ENCODE results near the gene NHSL1. TPM values are rescaled to one million over a fixed set of nuclear protein-coding genes. Genes with fewer than 3 reads are reported as not detected.

Gene NHSL1
- total and polyA plus RNA-seq, 7 experiments from 2014 or later, result 0.05 to 1.2 (median 0.47) TPM; not detected in 1

GRCh38 chr6:138473144-138473543, 26.1 kb downstream of the NHSL1 start:
- no peaks in the 10 kb centered on the region for H3K36me3 Mint-ChIP-seq
- no peak for DNase-seq
- Histone ChIP-seq H3K36me3 (ENCODE audit: control insufficient read depth in 2 of 3, insufficient read depth in 3 of 3, low read length in 3 of 3) (no peaks in the 10 kb centered on the region), H3K4me1 (ENCODE audit: control insufficient read depth in 2 of 2, insufficient read depth in 2 of 2, low read length in 2 of 2) (no peaks in the 10 kb centered on the region), H3K27ac (ENCODE audit: low read depth, low read length) (no peak overlapping the region), H3K4me3 (ENCODE audit: low read length) (no peak overlapping the region), H3K27me3 (ENCODE audit: control insufficient read depth in 2 of 2, insufficient read depth in 2 of 2, low read length in 2 of 2) (no peaks in the 10 kb centered on the region), H3K9me3 (ENCODE audit: control insufficient read depth in 2 of 3, low read length in 3 of 3) (no peaks in the 10 kb centered on the region)
- intact Hi-C loops (cut with micrococcal nuclease), result no loop called here
- H3K4me1 Mint-ChIP-seq, result no peaks in the 10 kb centered on the region
- H3K9me3 Mint-ChIP-seq, result no peaks in the 10 kb centered on the region
- peaks cover 0 to 7% (median 0%) of the 10 kb centered on the region in 5 donors for H3K27me3 Mint-ChIP-seq
- ChIA-PET CTCF (no interaction called here), POLR2A (no interaction called here)
- no peak overlapping the region for H3K4me3 Mint-ChIP-seq
- no peak overlapping the region for H3K27ac Mint-ChIP-seq
- ATAC-seq, result no peak

- DNase-seq, result no peak
- ChIA-PET CTCF (interaction anchor here (0.6 kb wide), 1 partner anchor 41 kb away, joined by 3 read pairs; no protein-coding TSS in a partner anchor), POLR2A (interaction anchor here (0.6 to 0.7 kb wide), 2 partner anchors 11 to 19 kb away, joined by 3 to 4 read pairs; no protein-coding TSS in a partner anchor)
Observed at GRCh38 chr6:138468320-138469015, 30.8 kb downstream of the NHSL1 start.

GRCh38 chr6:138467901-138468300, 31.4 kb downstream of the NHSL1 start:
- Histone ChIP-seq H3K4me1 (ENCODE audit: control insufficient read depth in 2 of 2, insufficient read depth in 2 of 2, low read length in 2 of 2) (no peaks in the 10 kb centered on the region), H3K9me3 (ENCODE audit: control insufficient read depth in 2 of 3, low read length in 3 of 3) (no peaks in the 10 kb centered on the region), H3K27me3 (ENCODE audit: control insufficient read depth in 2 of 2, insufficient read depth in 2 of 2, low read length in 2 of 2) (no peaks in the 10 kb centered on the region), H3K4me3 (ENCODE audit: low read length) (no peak overlapping the region), H3K27ac (ENCODE audit: low read depth, low read length) (no peak overlapping the region), H3K36me3 (ENCODE audit: control insufficient read depth in 2 of 3, insufficient read depth in 3 of 3, low read length in 3 of 3) (no peaks in the 10 kb centered on the region)
- H3K36me3 Mint-ChIP-seq, result peaks cover 0 to 3% (median 0%) of the 10 kb centered on the region in 5 donors
- peaks cover 0 to 4% (median 0%) of the 10 kb centered on the region in 7 donors for H3K4me1 Mint-ChIP-seq
- POLR2A ChIA-PET, result interaction anchor here (0.7 to 1.2 kb wide), 2 partner anchors 12 to 18 kb away, joined by 3 to 4 read pairs; no protein-coding TSS in a partner anchor
- no peak overlapping the region for H3K27ac Mint-ChIP-seq
- DNase-seq (no peak), ATAC-seq (no peak)
- intact Hi-C loops (cut with micrococcal nuclease), result no loop called here
- no peak overlapping the region for H3K4me3 Mint-ChIP-seq
- H3K27me3 Mint-ChIP-seq, result peaks cover 0 to 7% (median 0%) of the 10 kb centered on the region in 5 donors
- CTCF ChIA-PET, result no interaction called here
- H3K9me3 Mint-ChIP-seq, result no peaks in the 10 kb centered on the region

More at GRCh38 chr6:138468320-138469015, 30.8 kb downstream of the NHSL1 start:
- no peak overlapping the region for H3K27ac ChIP-seq (ENCODE audit: low read depth, low read length)
- Mint-ChIP-seq H3K27ac (no peak overlapping the region), H3K27me3 (peaks cover 0 to 7% (median 0%) of the 10 kb centered on the region in 5 donors), H3K4me3 (no peak overlapping the region), H3K9me3 (no peaks in the 10 kb centered on the region), H3K36me3 (no peaks in the 10 kb centered on the region), H3K4me1 (peaks cover 0 to 4% (median 0%) of the 10 kb centered on the region in 7 donors)
- H3K36me3 ChIP-seq (ENCODE audit: control insufficient read depth in 2 of 3, insufficient read depth in 3 of 3, low read length in 3 of 3), result no peaks in the 10 kb centered on the region
- H3K27me3 ChIP-seq (ENCODE audit: control insufficient read depth in 2 of 2, insufficient read depth in 2 of 2, low read length in 2 of 2), result no peaks in the 10 kb centered on the region
- H3K4me3 ChIP-seq (ENCODE audit: low read length), result no peak overlapping the region
- no peaks in the 10 kb centered on the region for H3K9me3 ChIP-seq (ENCODE audit: control insufficient read depth in 2 of 3, low read length in 3 of 3)
- ATAC-seq, result no peak
- no peaks in the 10 kb centered on the region for H3K4me1 ChIP-seq (ENCODE audit: control insufficient read depth in 2 of 2, insufficient read depth in 2 of 2, low read length in 2 of 2)
- intact Hi-C loops (cut with micrococcal nuclease), result no loop called here

- DNase-seq, result no peak
- Histone ChIP-seq H3K4me3 (ENCODE audit: low read length) (no peak overlapping the region), H3K36me3 (ENCODE audit: control insufficient read depth in 2 of 3, insufficient read depth in 3 of 3, low read length in 3 of 3) (no peaks in the 10 kb centered on the region), H3K4me1 (ENCODE audit: control insufficient read depth in 2 of 2, insufficient read depth in 2 of 2, low read length in 2 of 2) (no peaks in the 10 kb centered on the region), H3K27me3 (ENCODE audit: control insufficient read depth in 2 of 2, insufficient read depth in 2 of 2, low read length in 2 of 2) (no peaks in the 10 kb centered on the region), H3K27ac (ENCODE audit: low read depth, low read length) (no peak overlapping the region), H3K9me3 (ENCODE audit: control insufficient read depth in 2 of 3, low read length in 3 of 3) (no peaks in the 10 kb centered on the region)
- Mint-ChIP-seq H3K27me3 (no peaks in the 10 kb centered on the region), H3K36me3 (peaks cover 0 to 20% (median 0%) of the 10 kb centered on the region in 5 donors), H3K4me1 (peaks cover 0 to 4% (median 0%) of the 10 kb centered on the region in 7 donors), H3K9me3 (peaks cover 0 to 13% (median 0%) of the 10 kb centered on the region in 11 donors), H3K27ac (peak overlapping the region in 2 of 9 donors; percentile 19 to 52), H3K4me3 (no peak overlapping the region)
- intact Hi-C loops (cut with micrococcal nuclease), result no loop called here
- ChIA-PET CTCF (interaction anchor here (0.7 to 1.2 kb wide), 2 partner anchors 17 to 44 kb away, joined by 3 read pairs; no protein-coding TSS in a partner anchor), POLR2A (interaction anchor here (0.6 to 1.0 kb wide), 2 partner anchors 33 to 61 kb away, joined by 3 read pairs; partner anchors contain the start of gene HEBP2)
- ATAC-seq, result no peak
Observed at GRCh38 chr6:138465007-138465645, 34.2 kb downstream of the NHSL1 start.

- peaks cover 0 to 20% (median 0%) of the 10 kb centered on the region in 5 donors for H3K36me3 Mint-ChIP-seq
- no peaks in the 10 kb centered on the region for H3K27me3 Mint-ChIP-seq
- H3K27me3 ChIP-seq (ENCODE audit: control insufficient read depth in 2 of 2, insufficient read depth in 2 of 2, low read length in 2 of 2), result no peaks in the 10 kb centered on the region
- H3K4me3 ChIP-seq (ENCODE audit: low read length), result no peak overlapping the region
- no peaks in the 10 kb centered on the region for H3K4me1 ChIP-seq (ENCODE audit: control insufficient read depth in 2 of 2, insufficient read depth in 2 of 2, low read length in 2 of 2)
- no peak for ATAC-seq
- H3K4me1 Mint-ChIP-seq, result peaks cover 0 to 4% (median 0%) of the 10 kb centered on the region in 7 donors
- no peaks in the 10 kb centered on the region for H3K36me3 ChIP-seq (ENCODE audit: control insufficient read depth in 2 of 3, insufficient read depth in 3 of 3, low read length in 3 of 3)
- no peak overlapping the region for H3K4me3 Mint-ChIP-seq
- H3K9me3 Mint-ChIP-seq, result peaks cover 0 to 13% (median 0%) of the 10 kb centered on the region in 11 donors
- H3K27ac ChIP-seq (ENCODE audit: low read depth, low read length), result no peak overlapping the region
- CTCF ChIA-PET, result no interaction called here
- no peak overlapping the region for H3K27ac Mint-ChIP-seq
- H3K9me3 ChIP-seq (ENCODE audit: control insufficient read depth in 2 of 3, low read length in 3 of 3), result no peaks in the 10 kb centered on the region
- DNase-seq, result no peak
- POLR2A ChIA-PET, result interaction anchor here (1.0 kb wide), 1 partner anchor 60 kb away, joined by 3 read pairs; the partner anchor contains the start of gene HEBP2
- intact Hi-C loops (cut with micrococcal nuclease), result no loop called here
Observed at GRCh38 chr6:138464085-138464484, 35.2 kb downstream of the NHSL1 start.

GRCh38 chr6:138461647-138462046, 37.6 kb downstream of the NHSL1 start:
- Mint-ChIP-seq H3K27me3 (no peaks in the 10 kb centered on the region), H3K27ac (peak overlapping the region in 1 of 9 donors; percentile 10), H3K9me3 (peaks cover 0 to 13% (median 0%) of the 10 kb centered on the region in 11 donors), H3K4me1 (peaks cover under 1 to 10% (median 3%) of the 10 kb centered on the region in 7 donors), H3K4me3 (no peak overlapping the region), H3K36me3 (peaks cover 0 to 20% (median 0%) of the 10 kb centered on the region in 5 donors)
- no peak overlapping the region for H3K4me3 ChIP-seq (ENCODE audit: low read length)
- peaks cover 3 to 10% of the 10 kb centered on the region in 2 donors for H3K4me1 ChIP-seq (ENCODE audit: control insufficient read depth in 2 of 2, insufficient read depth in 2 of 2, low read length in 2 of 2)
- DNase-seq (no peak), ATAC-seq (no peak)
- H3K36me3 ChIP-seq (ENCODE audit: control insufficient read depth in 2 of 3, insufficient read depth in 3 of 3, low read length in 3 of 3), result no peaks in the 10 kb centered on the region
- H3K9me3 ChIP-seq (ENCODE audit: control insufficient read depth in 2 of 3, low read length in 3 of 3), result no peaks in the 10 kb centered on the region
- H3K27me3 ChIP-seq (ENCODE audit: control insufficient read depth in 2 of 2, insufficient read depth in 2 of 2, low read length in 2 of 2), result no peaks in the 10 kb centered on the region
- POLR2A ChIA-PET, result no interaction called here
- intact Hi-C loops (cut with micrococcal nuclease), result no loop called here
- CTCF ChIA-PET, result interaction anchor here (0.6 kb wide), 1 partner anchor 909 kb away, joined by 3 read pairs; no protein-coding TSS in a partner anchor
- H3K27ac ChIP-seq (ENCODE audit: low read depth, low read length), result no peak overlapping the region
